ENCODE results near the gene LRRC37A. TPM values are rescaled to one million over a fixed set of nuclear protein-coding genes. Genes with fewer than 3 reads are reported as not detected.

Gene LRRC37A
- total RNA-seq: 4.0 and 4.2 TPM in 2 replicates

GRCh38 chr17:46294831-46295230 lies at the start of gene LRRC37A:
Gene LRRC37A, plus strand, starts transcription at chr17:46295131. Its CDS starts 3 bp downstream, at chr17:46295134.

GRCh38 chr17:46361755-46362154 lies 66.8 kb downstream of the LRRC37A start, which contains the start of gene ARL17B:
Gene ARL17B, minus strand, starts transcription at chr17:46361766. Its CDS starts 3,369 bp downstream, at chr17:46358397.

Small RNA genes lying within 50 kb of the gene (small RNA-seq; reads per million reads assigned to genes)
- gene RN7SL656P (ENCODE audit: low replicate concordance): not detected

Other genes starting within 250 kb of the LRRC37A start
- 114 and 149 TPM in 2 replicates for gene KANSL1, start 101.7 kb upstream of the LRRC37A start, total RNA-seq
- gene ARL17B, start 66.6 kb downstream of the LRRC37A start, total RNA-seq: 3.3 and 4.4 TPM in 2 replicates
- 7.4 and 8.3 TPM in 2 replicates for gene LRRC37A2, start 217.3 kb downstream of the LRRC37A start, total RNA-seq

Data from placental pericyte (primary cell).